Smooth muscle cell (in vitro differentiated cells): ENCODE data around the gene MCF2L. TPM values are rescaled to one million over a fixed set of nuclear protein-coding genes. Genes with fewer than 3 reads are reported as not detected.

Experiments used
- DNase-seq: peaks from one replicate; lab custom pipeline; 2025; ENCODE audit not compliant: unreplicated experiment; lab: John Stamatoyannopoulos, UW
- H2AFZ ChIP-seq: fragments of 200-600 bp; sonication (generic); 2 replicates; pipeline ENCODE4 v1.6.0; 2016; ENCODE audit warnings: antibody characterized with exemption, low read depth, mild to moderate bottlenecking
- H3F3A ChIP-seq: fragments of 200-600 bp; sonication (generic); 2 replicates; pipeline ENCODE4 v1.6.0; 2017; ENCODE audit warnings: antibody characterized with exemption, low read depth
- H3K27ac ChIP-seq: fragments of 200-600 bp; sonication (generic); 2 replicates; pipeline ENCODE4 v1.5.1; 2016; ENCODE audit warnings: low read depth, mild to moderate bottlenecking
- H3K27me3 ChIP-seq: fragments of 200-600 bp; sonication (generic); 2 replicates; pipeline ENCODE4 v1.6.1; 2016; ENCODE audit warnings: low read depth, mild to moderate bottlenecking
- H3K36me3 ChIP-seq: fragments of 200-600 bp; sonication (generic); 2 replicates; pipeline ENCODE4 v1.5.1; 2016; ENCODE audit warnings: low read depth
- H3K4me1 ChIP-seq: fragments of 200-600 bp; sonication (generic); 2 replicates; pipeline ENCODE4 v1.5.1; 2016; ENCODE audit warnings: low read depth
- H3K4me2 ChIP-seq: fragments of 200-600 bp; sonication (generic); 2 replicates; pipeline ENCODE4 v1.6.0; 2016; ENCODE audit warnings: mild to moderate bottlenecking
- H3K4me3 ChIP-seq: fragments of 200-600 bp; sonication (generic); 2 replicates; pipeline ENCODE4 v1.5.1; 2016; ENCODE audit warnings: mild to moderate bottlenecking
- H3K79me2 ChIP-seq: fragments of 200-600 bp; sonication (generic); 2 replicates; pipeline ENCODE4 v1.6.0; 2016; ENCODE audit warnings: low read depth, mild to moderate bottlenecking
- H3K9ac ChIP-seq: fragments of 200-600 bp; sonication (generic); 2 replicates; pipeline ENCODE4 v1.6.0; 2016; ENCODE audit warnings: low read depth
- H3K9me3 ChIP-seq: fragments of 200-600 bp; sonication (generic); replicated peaks from 2 replicates; pipeline ENCODE4 v1.5.1; 2016; ENCODE audit warnings: low read depth
- H4K20me1 ChIP-seq: fragments of 200-600 bp; sonication (generic); 2 replicates; pipeline ENCODE4 v1.6.0; 2016; ENCODE audit warnings: low read depth
- WGBS: methylation state at CpG from one replicate; pipeline ENCODE4 v1.1.7; 2016; ENCODE audit warnings: low lambda C conversion rate; 5-methylcytosine and 5-hydroxymethylcytosine counted together
- polyA plus RNA-seq: library from polyadenylated mRNA; unstranded; fragments of >200 nt; fragmentation: Nextera tagmentation; extraction: Ambion mirVana; gene quantifications from 2 replicates; pipeline ENCODE4 v1.2.1, GENCODE V29; 2016
- total RNA-seq: library from RNA; depleted of rRNA; stranded (reverse); fragments of >200 nt; gene quantifications from 2 replicates; pipeline ENCODE4 v1.2.3, GENCODE V29; 2014
- TF ChIP-seq, protein P1 (sequence below): fragments of 200-600 bp; sonication (generic); IDR thresholded peaks from 2 replicates; pipeline ENCODE4 v1.5.1; 2017; ENCODE audit warnings: borderline replicate concordance, mild to moderate bottlenecking, antibody characterized with exemption; ENCODE audit not compliant: insufficient read depth, poor library complexity, severe bottlenecking

MCF2L gene
- total and polyA plus RNA-seq, 2 experiments from 2014 or later: 0.54 to 7.6 TPM

DNA sequence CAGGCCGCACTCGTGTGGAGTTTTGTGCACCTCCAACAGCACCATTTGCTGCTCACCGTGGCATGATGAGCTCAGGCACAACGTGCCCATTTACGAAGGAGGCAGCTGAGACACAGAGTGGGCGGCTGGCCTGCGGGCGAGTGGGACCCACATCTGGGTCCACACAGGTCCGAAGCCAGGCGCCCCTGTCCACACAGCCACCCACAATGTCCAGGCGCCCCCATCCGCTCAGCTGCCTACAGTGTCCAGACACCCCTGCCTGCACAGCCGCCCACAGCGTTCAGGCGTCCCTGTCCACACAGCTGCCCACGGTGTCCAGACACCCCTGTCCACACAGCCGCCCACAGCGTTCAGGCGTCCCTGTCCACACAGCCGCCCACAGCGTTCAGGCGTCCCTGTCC is 94.1 kb downstream of the MCF2L start:
- no peaks in the 10 kb centered on the region for H3K27me3 ChIP-seq
- no peaks in the 10 kb centered on the region for H3K36me3 ChIP-seq

DNA sequence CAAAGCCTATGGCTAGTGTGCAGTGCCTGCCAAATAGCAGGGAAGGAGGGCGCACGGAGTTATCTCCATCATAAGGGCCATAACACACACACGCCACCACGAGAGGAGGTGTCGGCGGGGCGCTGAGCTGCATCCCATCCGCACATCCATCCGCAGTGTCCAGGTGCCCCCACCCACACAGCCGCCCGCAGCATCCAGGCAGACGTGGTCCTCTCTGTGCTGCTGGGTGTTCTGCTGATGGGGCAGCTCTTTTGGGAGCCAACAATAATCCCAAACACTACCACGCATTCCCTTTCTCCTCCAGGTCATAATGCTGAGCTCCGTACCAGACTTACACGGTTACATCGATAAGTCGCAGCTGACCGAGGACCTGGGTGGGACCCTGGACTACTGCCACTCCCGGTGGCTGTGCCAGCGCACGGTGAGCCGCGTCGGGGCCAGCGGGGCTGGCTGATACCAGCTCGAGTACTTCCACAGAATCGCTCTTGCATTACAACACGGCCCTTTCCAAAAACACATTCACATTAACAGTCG is 95.1 kb downstream of the MCF2L start:
- H4K20me1 ChIP-seq: no peaks in the 10 kb centered on the region
- TF ChIP-seq, protein P1, sequence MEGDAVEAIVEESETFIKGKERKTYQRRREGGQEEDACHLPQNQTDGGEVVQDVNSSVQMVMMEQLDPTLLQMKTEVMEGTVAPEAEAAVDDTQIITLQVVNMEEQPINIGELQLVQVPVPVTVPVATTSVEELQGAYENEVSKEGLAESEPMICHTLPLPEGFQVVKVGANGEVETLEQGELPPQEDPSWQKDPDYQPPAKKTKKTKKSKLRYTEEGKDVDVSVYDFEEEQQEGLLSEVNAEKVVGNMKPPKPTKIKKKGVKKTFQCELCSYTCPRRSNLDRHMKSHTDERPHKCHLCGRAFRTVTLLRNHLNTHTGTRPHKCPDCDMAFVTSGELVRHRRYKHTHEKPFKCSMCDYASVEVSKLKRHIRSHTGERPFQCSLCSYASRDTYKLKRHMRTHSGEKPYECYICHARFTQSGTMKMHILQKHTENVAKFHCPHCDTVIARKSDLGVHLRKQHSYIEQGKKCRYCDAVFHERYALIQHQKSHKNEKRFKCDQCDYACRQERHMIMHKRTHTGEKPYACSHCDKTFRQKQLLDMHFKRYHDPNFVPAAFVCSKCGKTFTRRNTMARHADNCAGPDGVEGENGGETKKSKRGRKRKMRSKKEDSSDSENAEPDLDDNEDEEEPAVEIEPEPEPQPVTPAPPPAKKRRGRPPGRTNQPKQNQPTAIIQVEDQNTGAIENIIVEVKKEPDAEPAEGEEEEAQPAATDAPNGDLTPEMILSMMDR: no peak
- H3K79me2 ChIP-seq: no peaks in the 10 kb centered on the region
- H3K36me3 ChIP-seq: no peaks in the 10 kb centered on the region
- H3K4me1 ChIP-seq: no peaks in the 10 kb centered on the region
- 94% methylated on average over 29 of the region's 29 CpGs for WGBS
- DNase-seq: no peak
- no peaks in the 10 kb centered on the region for H3F3A ChIP-seq
- H3K4me2 ChIP-seq: no peak overlapping the region
- H3K27ac ChIP-seq: no peak overlapping the region
- H3K27me3 ChIP-seq: no peaks in the 10 kb centered on the region
- no peak overlapping the region for H3K9ac ChIP-seq
- no peak overlapping the region for H2AFZ ChIP-seq
- H3K4me3 ChIP-seq: no peak overlapping the region
- H3K9me3 ChIP-seq: no peaks in the 10 kb centered on the region

More for the DNA sequence above, 94.1 kb downstream of the MCF2L start:
- no peak for DNase-seq
- H3F3A ChIP-seq: no peaks in the 10 kb centered on the region
- TF ChIP-seq, protein P1: no peak
- no peak overlapping the region for H3K4me2 ChIP-seq
- 95% methylated on average over 22 of the region's 22 CpGs for WGBS
- H3K27ac ChIP-seq: no peak overlapping the region
- no peak overlapping the region for H2AFZ ChIP-seq
- no peaks in the 10 kb centered on the region for H3K4me1 ChIP-seq
- H3K79me2 ChIP-seq: no peaks in the 10 kb centered on the region
- no peak overlapping the region for H3K9ac ChIP-seq
- H3K9me3 ChIP-seq: no peaks in the 10 kb centered on the region
- no peaks in the 10 kb centered on the region for H4K20me1 ChIP-seq
- no peak overlapping the region for H3K4me3 ChIP-seq

DNA sequence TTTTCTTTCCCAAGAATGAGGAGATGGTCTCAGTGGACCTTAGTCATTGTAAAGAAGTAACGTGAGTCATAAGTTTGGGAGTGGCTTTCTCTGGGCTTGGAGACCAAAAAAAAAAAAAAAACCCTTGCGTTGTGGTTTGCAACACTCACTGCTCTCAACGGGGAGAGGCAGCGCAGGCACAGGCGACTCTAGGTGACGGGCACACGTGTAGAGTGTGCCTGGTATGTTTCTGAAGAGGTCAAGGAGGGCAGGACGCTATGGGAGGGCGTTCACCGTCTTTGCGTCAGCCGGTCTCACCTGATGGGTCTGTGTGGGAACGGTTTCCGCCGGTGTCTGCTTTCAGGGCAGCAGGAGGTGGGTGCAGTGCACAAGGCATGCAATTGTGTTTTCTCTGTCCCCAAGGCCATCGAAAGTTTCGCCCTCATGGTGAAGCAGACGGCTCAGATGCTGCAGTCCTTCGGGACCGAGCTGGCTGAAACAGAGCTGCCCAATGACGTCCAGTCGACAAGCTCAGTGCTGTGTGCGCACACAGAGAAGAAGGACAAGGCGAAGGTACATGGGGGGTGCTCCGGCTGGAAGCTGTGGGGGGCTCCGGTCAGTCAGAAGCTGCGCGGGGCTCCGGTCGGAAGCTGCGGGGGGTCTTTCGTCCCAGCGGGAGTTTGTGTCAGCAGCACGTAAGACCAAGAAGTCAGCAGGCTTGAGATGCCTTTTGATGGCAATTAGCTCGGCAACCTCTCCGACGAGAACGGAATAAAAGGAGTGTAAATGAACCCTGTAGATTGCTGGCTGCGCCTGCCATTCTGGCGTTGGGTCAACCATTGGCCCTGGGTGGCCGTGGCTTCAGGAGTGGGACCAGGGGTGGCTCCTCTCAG is 95.8 kb downstream of the MCF2L start:
- Histone ChIP-seq H3K4me2 (no peak overlapping the region), H2AFZ (no peak overlapping the region), H3K79me2 (no peaks in the 10 kb centered on the region), H3K9me3 (no peaks in the 10 kb centered on the region), H3K9ac (no peak overlapping the region), H3K4me1 (no peaks in the 10 kb centered on the region), H3K36me3 (no peaks in the 10 kb centered on the region), H3F3A (no peaks in the 10 kb centered on the region), H3K4me3 (no peak overlapping the region), H3K27ac (no peak overlapping the region), H4K20me1 (no peaks in the 10 kb centered on the region), H3K27me3 (no peaks in the 10 kb centered on the region)
- DNase-seq: no peak
- WGBS: 85% methylated on average over 41 of the region's 41 CpGs
- TF ChIP-seq, protein P1: no peak
